Measurements from ENCODE around the gene IER5.

The IER5 gene

DNA sequence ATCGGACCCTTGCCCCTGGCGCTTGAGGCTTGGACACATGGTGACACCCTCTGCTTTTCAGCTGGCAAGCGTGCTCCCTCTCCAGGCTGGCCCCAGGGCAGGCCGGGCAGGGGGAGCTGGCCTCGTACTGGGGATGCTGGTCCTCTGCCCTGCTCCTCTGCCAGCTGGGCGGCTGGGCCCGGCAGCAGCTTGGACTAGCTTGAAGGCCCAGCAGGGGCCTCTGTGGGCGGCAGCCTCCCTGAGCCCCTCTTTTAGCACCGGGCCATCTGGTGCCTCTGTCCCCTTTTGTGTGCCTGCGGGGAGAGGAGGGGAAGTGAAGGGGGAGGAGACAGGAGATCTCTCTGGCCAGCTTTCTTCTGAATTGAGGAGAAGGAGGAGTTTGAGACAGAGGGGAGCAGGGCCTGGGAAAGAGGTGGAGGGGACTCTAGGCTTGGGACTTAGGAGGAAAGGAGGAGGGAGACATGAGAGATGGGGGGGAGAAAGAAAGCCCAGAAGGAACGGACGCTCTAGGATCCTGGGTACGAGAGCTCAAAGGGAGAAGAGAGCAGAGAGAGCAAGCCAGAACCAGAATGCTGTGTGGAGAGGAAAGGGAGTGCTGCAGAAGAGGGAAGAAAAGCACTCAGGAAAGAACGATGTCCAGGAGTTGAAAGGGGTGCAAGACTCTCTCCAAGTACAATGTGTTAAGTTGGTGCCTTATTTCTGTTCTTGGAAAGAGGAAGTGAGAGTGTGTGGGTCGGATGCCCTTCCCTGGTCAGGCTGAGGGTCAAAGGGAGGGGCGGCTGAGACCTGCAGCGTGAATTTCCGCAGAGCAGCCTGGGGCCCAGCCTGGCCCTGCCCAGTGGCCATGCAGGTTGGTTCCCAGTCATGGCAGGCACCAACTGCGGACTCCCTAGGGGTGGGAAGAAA, 40.3 kb downstream of the IER5 start:
- TF ChIP-seq, protein P1, sequence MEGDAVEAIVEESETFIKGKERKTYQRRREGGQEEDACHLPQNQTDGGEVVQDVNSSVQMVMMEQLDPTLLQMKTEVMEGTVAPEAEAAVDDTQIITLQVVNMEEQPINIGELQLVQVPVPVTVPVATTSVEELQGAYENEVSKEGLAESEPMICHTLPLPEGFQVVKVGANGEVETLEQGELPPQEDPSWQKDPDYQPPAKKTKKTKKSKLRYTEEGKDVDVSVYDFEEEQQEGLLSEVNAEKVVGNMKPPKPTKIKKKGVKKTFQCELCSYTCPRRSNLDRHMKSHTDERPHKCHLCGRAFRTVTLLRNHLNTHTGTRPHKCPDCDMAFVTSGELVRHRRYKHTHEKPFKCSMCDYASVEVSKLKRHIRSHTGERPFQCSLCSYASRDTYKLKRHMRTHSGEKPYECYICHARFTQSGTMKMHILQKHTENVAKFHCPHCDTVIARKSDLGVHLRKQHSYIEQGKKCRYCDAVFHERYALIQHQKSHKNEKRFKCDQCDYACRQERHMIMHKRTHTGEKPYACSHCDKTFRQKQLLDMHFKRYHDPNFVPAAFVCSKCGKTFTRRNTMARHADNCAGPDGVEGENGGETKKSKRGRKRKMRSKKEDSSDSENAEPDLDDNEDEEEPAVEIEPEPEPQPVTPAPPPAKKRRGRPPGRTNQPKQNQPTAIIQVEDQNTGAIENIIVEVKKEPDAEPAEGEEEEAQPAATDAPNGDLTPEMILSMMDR (conservative IDR thresholded peaks at IDR 0.05; ENCODE audit: low read length) = no peak
- H3K4me3 ChIP-seq (ENCODE audit: low read length) = no peak overlapping the region
- DNase-seq (ENCODE audit: low read depth) = no peak

DNA sequence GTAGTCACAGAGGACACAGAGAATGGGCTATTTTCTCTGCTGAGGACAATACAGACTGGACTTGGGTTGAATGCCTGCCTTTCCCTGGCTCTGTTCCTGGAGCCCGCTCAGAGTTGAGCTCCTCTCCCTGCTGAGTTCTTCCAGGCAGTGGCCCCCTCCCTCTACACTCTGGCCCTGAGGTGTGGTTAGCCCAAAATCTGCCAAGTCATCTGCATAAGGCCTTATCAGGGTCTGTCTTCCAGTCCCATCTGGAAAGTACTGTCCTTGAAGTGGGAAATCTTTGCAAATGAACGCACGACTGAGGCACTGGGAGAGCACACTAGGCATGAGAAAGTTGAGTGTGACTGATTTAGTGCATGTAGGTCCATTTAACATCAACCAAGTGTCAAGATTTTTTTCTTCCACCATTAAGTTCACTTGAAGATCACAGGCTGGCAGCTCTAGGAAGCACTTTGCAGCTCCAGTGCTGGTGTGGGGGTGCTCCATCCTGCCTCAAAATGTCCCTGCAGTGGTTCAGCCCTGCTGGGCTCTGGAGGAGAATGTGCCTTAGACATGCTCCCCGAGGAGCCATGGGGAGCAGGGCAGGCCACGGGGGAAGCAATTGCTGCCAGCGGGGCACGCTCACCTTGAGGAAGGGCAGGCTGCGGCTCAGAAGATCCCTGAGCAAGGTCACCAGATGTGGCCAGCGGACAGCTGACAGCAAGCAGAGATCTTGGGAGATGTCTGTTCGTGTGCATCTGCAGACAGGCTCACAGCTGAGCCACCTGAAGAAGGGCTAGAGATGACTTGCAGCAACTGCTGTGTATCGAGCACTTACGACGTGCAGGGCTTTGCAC, 41.5 kb downstream of the IER5 start:
- TF ChIP-seq, protein P1 (conservative IDR thresholded peaks at IDR 0.05; ENCODE audit: low read length) = no peak
- no peak overlapping the region for H3K4me3 ChIP-seq (ENCODE audit: low read length)
- DNase-seq (ENCODE audit: low read depth) = no peak

DNA sequence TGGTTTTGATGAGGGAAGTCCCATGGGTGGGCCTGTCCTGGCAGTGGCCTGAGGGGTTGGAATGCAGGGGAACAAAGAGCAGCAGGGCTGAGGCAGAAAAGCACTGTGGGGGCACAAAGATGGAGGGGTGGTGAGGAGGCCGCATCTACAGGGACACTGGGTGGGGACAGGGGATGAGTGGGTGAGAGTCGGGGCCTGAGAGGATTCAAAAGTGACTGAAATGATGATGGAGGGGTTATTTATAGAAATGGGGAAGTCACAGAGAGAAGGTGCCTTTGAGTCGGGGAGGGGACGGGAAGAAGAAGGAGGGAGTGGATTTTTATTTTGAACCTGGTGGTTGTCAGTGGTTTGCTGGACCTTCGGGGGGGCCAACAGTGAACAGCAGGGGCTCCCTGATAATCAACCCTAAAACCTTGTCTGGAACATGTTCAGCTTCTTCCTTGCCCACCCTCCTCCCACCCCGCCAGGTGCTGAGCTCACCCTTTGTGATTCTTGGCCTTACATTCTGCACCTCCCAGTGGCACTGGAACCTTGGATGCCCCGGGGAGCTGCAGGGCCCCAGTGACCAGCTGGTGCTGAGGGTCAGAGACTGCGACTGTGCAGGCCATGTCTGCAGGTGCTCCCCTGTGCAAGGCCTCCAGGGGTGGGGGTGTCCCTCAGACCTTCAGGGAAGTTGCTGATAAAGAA, 42.9 kb downstream of the IER5 start:
- TF ChIP-seq, protein P1 (conservative IDR thresholded peaks at IDR 0.05; ENCODE audit: low read length) = no peak
- H3K4me3 ChIP-seq (ENCODE audit: low read length) = no peak overlapping the region
- no peak for DNase-seq (ENCODE audit: low read depth)

DNA sequence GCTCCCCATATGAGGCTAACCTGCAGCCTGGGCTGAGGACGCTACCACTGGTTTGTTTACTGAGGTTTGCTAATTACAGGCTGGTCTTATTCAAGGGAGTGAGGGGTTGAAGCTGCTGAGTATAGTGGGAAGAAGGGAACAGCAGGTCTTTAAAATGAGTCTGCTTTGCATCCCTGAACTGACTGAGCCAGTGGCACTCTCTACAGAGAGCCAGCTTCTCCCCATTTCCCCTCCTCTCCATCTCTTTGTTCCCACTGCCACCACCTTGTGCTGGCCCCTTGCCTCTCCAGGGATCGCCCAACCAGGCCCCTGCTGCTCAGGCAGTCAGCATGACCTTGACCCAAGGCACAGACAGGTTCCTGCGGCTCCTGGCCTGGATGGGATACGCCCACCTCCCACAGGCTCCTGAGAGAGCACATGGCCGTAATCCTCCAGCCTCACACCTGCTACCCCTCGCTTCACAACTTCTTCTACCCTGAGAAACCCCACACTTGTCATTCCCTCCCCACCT, 45.0 kb downstream of the IER5 start:
- H3K4me3 ChIP-seq (ENCODE audit: low read length) = no peak overlapping the region
- no peak for DNase-seq (ENCODE audit: low read depth)
- TF ChIP-seq, protein P1 (conservative IDR thresholded peaks at IDR 0.05; ENCODE audit: low read length) = no peak

DNA sequence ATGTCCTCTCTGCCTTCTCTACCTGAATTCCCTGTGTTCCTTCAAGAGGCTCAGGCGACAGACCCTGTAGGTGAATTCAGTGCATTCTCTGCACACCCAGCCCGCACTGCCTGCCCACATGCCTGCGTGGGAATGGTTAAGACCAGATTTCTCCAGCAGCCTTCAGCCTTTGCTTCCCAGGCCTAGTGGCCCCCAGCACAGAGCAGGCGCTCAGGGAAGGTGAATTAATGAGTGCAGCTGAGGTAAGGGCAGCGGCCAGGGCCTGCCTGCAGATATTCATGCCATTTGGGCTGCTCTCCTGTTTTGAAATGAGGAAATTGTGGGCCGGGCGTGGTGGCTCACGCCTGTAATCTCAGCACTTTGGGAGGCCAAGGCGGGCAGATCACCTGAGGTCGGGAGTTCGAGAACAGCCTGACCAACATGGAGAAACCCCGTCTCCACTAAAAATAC, 45.5 kb downstream of the IER5 start:
- TF ChIP-seq, protein P1 (conservative IDR thresholded peaks at IDR 0.05; ENCODE audit: low read length) = no peak
- no peak for DNase-seq (ENCODE audit: low read depth)
- H3K4me3 ChIP-seq (ENCODE audit: low read length) = no peak overlapping the region

DNA sequence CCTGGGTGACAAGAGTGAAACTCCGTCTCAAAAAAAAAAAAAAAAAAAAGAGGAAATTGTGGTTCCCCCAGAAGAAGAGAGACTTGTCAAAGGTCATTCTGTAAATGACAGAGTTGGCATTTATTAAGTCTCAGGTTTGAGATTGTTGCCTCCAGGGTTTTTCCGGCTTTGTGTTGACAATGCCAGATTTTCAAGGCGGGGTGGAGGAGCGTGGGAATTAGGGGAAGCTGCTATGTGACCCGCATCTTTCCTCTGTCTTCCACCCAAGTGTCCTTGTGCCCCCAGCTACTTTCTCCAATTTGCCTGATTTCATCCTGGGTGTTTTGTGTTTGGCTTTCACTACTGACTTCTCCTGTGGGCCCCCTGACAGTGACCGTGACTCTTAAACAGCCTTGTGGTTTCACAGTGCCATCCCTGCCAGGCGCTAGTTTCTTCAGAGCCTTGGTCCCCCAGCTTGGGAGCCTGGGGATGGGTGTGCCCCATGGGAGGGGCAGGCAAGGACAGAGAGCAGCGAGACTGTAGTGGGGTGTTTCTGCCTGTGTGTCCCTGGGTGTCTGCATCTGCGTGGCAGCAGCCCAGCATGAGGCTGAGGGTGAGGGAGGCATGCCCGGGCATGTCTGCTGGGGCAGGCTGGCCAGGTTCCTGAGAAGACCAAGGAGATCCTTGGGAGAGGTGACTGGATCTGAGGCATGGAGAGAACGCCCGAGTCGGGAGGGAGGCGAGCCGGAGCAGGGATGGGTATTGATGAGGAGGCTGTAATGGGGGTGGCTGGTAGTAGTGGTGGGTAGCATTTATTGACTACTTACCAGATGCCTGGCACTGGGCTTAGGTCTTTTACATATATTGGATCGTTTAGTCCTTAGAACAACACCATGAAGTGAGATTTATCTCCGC, 46.3 kb downstream of the IER5 start:
- peak; percentile 96 for DNase-seq (ENCODE audit: low read depth)
- peak overlapping the region; percentile 44 for H3K4me3 ChIP-seq (ENCODE audit: low read length)
- TF ChIP-seq, protein P1 (conservative IDR thresholded peaks at IDR 0.05; ENCODE audit: low read length) = no peak
